SHP77 (cell line): ENCODE data around the gene B3GALT4.
"Not testable (repeated sequence)": the region's sequence is repeated elsewhere in the genome, so short reads cannot be mapped to it uniquely, and the experiment has no call there.

Source experiments
- DNase-seq, 2 experiments: peaks; one replicate each; lab custom pipeline; 2025; lab: John Stamatoyannopoulos, UW

B3GALT4 gene

GRCh38 chr6:33272275-33273128, 4.4 kb upstream of the B3GALT4 start:
- DNase-seq, result no peak

- DNase-seq, result no peak
Measured at GRCh38 chr6:33273129-33273923, 3.6 kb upstream of the B3GALT4 start.

- no peak for DNase-seq
Measured at GRCh38 chr6:33273924-33274902, 2.7 kb upstream of the B3GALT4 start.

- DNase-seq, result not testable (repeated sequence)
Measured at GRCh38 chr6:33275795-33276580, 935 bp upstream of the B3GALT4 start.

- no peak for DNase-seq
Measured at GRCh38 chr6:33276581-33276863, 401 bp upstream of the B3GALT4 start.

GRCh38 chr6:33277663-33278391, 904 bp downstream of the B3GALT4 start:
- DNase-seq, result no peak

- DNase-seq, result no peak
Measured at GRCh38 chr6:33278392-33278741, 1.4 kb downstream of the B3GALT4 start.

GRCh38 chr6:33278810-33279209, 1.9 kb downstream of the B3GALT4 start:
- no peak for DNase-seq

GRCh38 chr6:33279257-33279695, 2.4 kb downstream of the B3GALT4 start:
- no peak for DNase-seq

- DNase-seq, result peak; percentile 38 to 51
Measured at GRCh38 chr6:33279971-33280511, 3.1 kb downstream of the B3GALT4 start.

GRCh38 chr6:33280539-33280938, 3.6 kb downstream of the B3GALT4 start:
- DNase-seq, result no peak

- DNase-seq, result not testable (repeated sequence)
Measured at GRCh38 chr6:33285214-33285613, 8.3 kb downstream of the B3GALT4 start.

- no peak for DNase-seq
Measured at GRCh38 chr6:33286946-33287914, 10.3 kb downstream of the B3GALT4 start.

- no peak for DNase-seq
Measured at GRCh38 chr6:33288141-33288920, 11.4 kb downstream of the B3GALT4 start.

- DNase-seq, result peak; percentile 90 to 91
Measured at GRCh38 chr6:33288921-33289783, 12.2 kb downstream of the B3GALT4 start, which contains the start of the genes PFDN6 and WDR46. TSS of gene PFDN6 (plus strand) at chr6:33289601. CDS start at chr6:33289857, 256 bp downstream. TSS of gene WDR46 (minus strand) at chr6:33289239. CDS start at chr6:33289170, 69 bp downstream.

- no peak for DNase-seq
Measured at GRCh38 chr6:33289784-33290315, 12.9 kb downstream of the B3GALT4 start.

GRCh38 chr6:33290459-33290858, 13.5 kb downstream of the B3GALT4 start:
- DNase-seq, result no peak
